C4-2B (cell line): Measurements from ENCODE around the gene ZNF275.
A peak's percentile ranks its signal among the peaks of the same experiment; 100 is the strongest.

Experiments used
- H3K27ac ChIP-seq: fragments of 450-650 bp; 2 replicates; pipeline ENCODE4 v1.5.1; 2017
- ZFX ChIP-seq: fragments of 450-650 bp; IDR thresholded peaks from 2 replicates; pipeline ENCODE4 v1.6.1; 2017
- TF ChIP-seq, protein P1 (sequence below): fragments of 450-650 bp; conservative IDR thresholded peaks from 2 replicates; pipeline ENCODE4 v1.5.1; 2017; ENCODE audit warnings: mild to moderate bottlenecking

ZNF275 gene

DNA sequence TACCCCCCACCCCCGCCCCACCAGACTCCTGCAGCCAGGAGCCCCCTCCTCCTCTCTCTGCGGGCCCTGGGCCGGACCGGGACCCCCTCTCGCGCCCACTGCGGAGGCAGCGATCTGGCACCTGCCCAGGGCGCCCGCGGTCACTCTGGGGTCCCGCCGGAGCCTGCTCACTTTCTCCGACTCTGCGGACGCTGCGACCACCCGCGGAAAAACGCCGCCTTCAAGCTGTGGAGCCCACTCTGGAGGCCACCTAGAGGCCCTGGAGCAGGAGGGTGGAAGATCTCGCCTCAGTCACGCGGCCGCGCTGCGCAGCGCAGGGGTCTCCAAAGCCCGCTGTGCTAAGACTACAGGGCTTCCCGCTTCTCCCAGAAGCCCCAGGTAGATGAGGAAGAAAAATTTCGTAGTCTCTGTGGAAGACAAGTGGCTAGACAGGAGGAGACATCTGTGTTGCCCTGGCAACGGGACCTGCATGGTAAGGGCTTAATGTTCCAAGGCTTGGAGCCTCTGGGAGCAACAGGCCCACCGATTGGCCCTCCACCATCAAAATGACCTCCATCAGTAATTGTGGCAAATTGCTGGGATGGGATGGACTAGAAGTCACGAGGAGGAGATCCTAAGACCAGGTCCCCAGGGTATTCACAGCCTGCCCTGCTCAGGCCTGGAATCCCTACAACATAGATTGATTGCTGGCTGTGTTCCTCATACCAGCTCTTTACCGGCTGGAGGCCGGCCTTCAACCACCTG lies 12.4 kb upstream of the ZNF275 start, which contains the start of gene PNMA6F:
Gene PNMA6F (minus strand): TSS at position 387 of the 744 bp plus-strand sequence. CDS start 1,093 bp downstream, outside the sequence.
- no peak within 1 kb of the TSS for H3K27ac ChIP-seq
- no peak for TF ChIP-seq ZFX
- TF ChIP-seq, protein P1, sequence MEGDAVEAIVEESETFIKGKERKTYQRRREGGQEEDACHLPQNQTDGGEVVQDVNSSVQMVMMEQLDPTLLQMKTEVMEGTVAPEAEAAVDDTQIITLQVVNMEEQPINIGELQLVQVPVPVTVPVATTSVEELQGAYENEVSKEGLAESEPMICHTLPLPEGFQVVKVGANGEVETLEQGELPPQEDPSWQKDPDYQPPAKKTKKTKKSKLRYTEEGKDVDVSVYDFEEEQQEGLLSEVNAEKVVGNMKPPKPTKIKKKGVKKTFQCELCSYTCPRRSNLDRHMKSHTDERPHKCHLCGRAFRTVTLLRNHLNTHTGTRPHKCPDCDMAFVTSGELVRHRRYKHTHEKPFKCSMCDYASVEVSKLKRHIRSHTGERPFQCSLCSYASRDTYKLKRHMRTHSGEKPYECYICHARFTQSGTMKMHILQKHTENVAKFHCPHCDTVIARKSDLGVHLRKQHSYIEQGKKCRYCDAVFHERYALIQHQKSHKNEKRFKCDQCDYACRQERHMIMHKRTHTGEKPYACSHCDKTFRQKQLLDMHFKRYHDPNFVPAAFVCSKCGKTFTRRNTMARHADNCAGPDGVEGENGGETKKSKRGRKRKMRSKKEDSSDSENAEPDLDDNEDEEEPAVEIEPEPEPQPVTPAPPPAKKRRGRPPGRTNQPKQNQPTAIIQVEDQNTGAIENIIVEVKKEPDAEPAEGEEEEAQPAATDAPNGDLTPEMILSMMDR, result no peak

DNA sequence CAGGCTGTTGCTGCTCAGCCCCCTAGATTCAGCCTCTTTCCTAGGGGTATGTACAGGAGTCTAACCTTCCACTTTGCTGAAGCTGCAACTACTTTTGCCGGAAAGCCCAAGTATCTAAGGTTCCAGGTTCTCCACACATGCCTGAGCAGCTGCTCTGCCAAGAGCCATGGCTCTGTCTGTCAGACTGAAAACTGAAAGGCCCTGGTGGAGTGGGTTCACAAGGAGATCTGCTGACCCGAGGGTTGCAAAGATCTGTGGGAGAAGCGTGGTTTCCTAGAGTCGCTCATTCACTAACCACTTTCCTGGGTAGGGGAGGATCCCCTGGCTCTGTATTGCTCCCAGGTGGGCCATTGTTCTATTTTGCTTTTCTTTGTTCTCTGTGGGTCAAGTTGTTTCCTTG lies 6.4 kb upstream of the ZNF275 start:
- TF ChIP-seq ZFX, result no peak
- TF ChIP-seq, protein P1, result no peak
- H3K27ac ChIP-seq, result no peak overlapping the region

DNA sequence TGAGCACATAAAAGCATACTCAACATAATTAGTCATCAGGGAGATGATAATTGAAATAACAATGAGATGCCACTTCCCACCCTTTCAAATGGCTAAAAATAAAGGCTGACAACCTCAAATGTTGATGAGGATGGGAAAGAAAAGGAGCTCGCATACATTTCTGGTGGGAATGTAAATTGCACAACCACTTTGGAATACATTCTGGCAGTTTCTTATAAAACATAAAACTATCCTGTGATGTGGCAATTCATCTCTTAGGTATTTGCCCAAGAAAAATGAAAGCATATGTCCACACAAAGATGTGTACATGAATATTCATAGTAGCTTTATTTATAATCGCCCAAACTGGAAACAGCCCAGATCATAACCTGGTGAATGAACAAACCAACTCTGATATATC lies 687 bp upstream of the ZNF275 start:
- no peak for TF ChIP-seq ZFX
- TF ChIP-seq, protein P1, result no peak
- H3K27ac ChIP-seq, result peak overlapping the region; percentile 92; the same call in 1 of the 2 replicates

DNA sequence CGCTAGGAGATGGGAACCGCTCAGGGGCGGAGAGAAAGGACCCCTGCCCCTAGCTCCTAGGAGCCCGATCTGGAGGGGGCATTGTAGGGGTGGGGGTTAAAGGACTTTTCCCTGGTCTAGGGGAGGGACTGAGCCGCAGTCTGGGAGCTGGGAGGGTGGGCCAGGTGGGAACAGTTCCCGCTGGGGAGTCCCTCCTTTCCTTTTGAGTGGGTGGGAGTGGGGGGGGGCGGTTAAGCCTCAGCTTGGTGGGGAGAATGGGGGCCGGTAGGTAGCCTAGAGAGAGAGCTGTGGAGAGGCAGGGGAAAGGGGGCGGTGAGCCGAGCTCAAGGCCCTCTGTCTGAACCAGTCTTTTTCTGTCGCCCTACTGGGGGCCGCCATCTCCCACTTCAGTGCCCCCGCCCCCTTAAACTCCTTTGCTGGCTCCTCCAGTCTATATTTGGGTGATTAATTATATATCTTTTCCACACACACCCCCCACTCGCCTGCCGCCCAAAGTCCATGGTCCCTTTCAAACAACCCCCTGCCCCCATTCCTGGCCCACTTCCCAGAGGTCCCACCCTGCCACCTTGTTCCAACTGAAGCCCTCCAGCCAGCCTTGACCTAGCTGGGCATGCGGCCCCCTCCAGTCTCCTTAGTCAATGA lies 822 bp downstream of the ZNF275 start:
- TF ChIP-seq, protein P1, result no peak
- no peak for TF ChIP-seq ZFX
- H3K27ac ChIP-seq, result peak overlapping the region; percentile 92

DNA sequence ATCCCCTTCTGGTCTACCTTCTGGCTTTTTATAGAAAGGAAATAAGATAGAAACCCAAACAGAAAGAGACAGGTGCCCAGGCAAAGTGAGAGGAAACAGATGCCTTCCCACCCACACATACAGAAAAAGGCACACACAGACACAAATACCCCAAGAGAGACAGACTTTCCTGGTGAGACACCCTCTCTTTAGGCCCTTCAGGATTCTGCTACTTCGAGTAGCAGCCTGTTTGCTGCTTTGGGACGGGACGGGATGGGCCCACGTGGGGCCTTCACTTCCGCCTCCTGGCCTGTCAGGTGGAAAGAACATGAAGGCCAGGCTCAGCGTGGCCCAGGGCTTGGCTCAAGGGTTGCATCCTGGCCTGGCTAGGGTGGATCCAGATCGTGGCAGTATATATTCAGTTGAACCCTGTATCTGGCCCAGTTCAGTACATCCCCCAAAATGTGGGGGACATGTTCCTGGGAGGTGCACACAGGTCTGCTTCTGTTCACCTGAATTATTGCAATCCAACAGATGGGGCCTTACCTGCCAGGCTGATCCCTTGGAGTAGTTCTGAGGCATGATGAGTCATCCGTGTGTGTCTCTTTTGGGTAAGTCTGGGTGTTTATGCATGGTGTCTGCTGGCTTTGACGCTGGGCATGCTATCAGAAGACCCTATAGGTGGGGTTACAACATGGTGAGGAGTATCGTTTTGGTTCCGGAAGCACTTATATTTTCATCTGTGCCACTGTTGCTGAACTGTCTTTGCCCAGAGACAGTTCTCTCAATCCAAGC lies 2.4 kb downstream of the ZNF275 start:
- no peak overlapping the region for H3K27ac ChIP-seq
- TF ChIP-seq, protein P1, result no peak
- TF ChIP-seq ZFX, result no peak

DNA sequence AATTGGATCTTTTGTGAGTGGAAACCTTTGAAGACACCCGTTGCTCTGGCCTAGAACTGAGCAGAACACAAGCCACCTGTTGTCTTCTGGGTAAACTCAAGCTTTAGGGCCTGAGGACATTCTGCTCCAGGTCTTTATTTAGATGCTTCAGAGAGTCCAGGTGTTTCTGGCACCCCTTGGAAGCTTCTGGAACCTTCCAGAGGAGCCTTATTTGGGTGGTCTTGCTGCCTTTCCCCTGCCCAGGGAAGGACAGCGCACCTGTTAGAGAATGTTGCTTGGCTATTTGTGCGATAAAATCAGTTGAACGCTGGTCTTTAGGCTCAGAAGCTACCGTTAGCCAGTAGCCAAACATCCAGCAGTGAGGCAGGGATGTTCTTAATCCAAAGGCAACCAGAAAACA lies 3.0 kb downstream of the ZNF275 start:
- H3K27ac ChIP-seq, result no peak overlapping the region
- TF ChIP-seq ZFX, result no peak
- TF ChIP-seq, protein P1, result no peak

DNA sequence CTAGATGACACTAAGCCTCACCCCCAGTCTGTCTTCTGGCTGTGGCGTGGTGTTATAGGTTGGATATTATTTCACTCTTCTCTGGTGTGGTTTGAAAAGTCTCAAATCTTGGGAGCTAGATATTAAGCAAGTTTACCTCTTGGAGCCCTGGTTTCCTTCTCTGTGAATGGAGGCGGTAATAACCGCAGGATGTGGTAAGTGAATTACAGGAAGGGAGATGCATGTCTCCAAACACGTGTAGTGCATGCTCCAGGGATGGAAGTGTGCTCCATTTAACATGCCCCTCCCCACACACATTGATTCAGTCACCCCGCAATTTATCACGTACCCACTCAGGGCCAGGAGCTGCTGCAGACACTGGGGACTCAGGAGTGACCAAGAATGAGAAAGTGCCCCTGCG lies 4.9 kb downstream of the ZNF275 start:
- no peak overlapping the region for H3K27ac ChIP-seq
- TF ChIP-seq, protein P1, result no peak
- TF ChIP-seq ZFX, result no peak
